ENCODE measurements around the gene ARL6IP5. TPM values are rescaled to one million over a fixed set of nuclear protein-coding genes. Genes with fewer than 3 reads are reported as not detected.
A peak's percentile ranks its signal among the peaks of the same experiment; 100 is the strongest.

ARL6IP5 gene
- total and polyA plus RNA-seq, 2 of the 13 experiments (the other 11 are each of a cell fraction or from before 2014, with no cell fraction given): 23.7 to 29.6 TPM

DNA sequence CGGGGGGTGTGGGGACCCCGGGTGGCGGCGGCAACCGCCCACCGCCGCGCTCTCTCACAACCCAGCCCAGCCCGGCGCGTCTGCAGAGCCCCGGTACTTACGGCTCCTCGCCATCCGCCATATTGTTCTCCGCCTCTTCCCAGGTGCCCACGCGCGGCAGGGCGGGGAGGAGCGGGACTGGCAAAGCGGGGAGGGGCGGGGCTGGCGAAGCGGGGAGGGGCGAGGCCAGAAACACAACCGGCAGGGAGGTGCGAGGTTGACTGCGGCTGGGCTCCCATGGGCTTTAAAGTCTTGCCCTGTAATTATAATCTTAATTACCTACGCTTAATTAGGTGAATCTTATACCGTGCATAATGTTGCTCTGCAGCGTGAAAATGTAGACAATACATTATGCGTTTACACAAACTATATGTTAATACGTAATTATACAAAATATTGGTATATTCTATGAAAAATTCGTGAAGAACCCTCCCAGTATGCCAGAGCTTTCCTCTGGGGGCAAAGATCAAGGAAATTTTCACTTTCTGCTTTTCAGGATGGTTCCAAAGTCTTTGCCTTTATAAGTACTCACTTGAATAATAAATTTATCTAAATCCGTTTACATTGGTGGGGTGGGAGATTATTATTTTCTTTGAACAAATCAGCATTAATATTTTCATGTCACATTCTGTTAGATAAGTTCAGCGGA, 4.4 kb upstream of the ARL6IP5 start, which contains the start of gene UBA3 (continued):
- no peak for TF ChIP-seq ZNF704 (CRISPR knock-in tag; IDR thresholded peaks at IDR 0.05; ENCODE audit: borderline replicate concordance)
- no peak for TF ChIP-seq NFRKB (IDR thresholded peaks at IDR 0.05)
- TF ChIP-seq TFDP1 (CRISPR knock-in tag; IDR thresholded peaks at IDR 0.05; ENCODE audit: borderline replicate concordance): peak; percentile 83; the same call in 1 of the 2 replicates
- no peak for TF ChIP-seq NFKB2 (CRISPR knock-in tag; IDR thresholded peaks at IDR 0.05; ENCODE audit: borderline replicate concordance)
- TF ChIP-seq HNRNPL (IDR thresholded peaks at IDR 0.05; ENCODE audit: low read depth, low read length): no peak
- TF ChIP-seq TP53 (CRISPR knock-in tag; conservative IDR thresholded peaks at IDR 0.05): no peak
- no peak for TF ChIP-seq ZNF230 (CRISPR knock-in tag; IDR thresholded peaks at IDR 0.05)
- TF ChIP-seq ZNF746 (CRISPR knock-in tag; IDR thresholded peaks at IDR 0.05): no peak
- TF ChIP-seq GATA4 (IDR thresholded peaks at IDR 0.05; ENCODE audit: borderline replicate concordance, low read depth): 0 out of 2 replicates have a peak, but pooled peaks have one; percentile 31
- TF ChIP-seq ATRX (CRISPR knock-in tag; IDR thresholded peaks at IDR 0.05; ENCODE audit: borderline replicate concordance): no peak
- TF ChIP-seq STAT5B (CRISPR knock-in tag; IDR thresholded peaks at IDR 0.05): no peak
- 0 out of 2 replicates have a peak, but pooled peaks have one; percentile 36 for TF ChIP-seq PHF20 (CRISPR knock-in tag; IDR thresholded peaks at IDR 0.05)
- TF ChIP-seq SALL1 (CRISPR knock-in tag; IDR thresholded peaks at IDR 0.05): peak; percentile 52
- TF ChIP-seq YY1 (IDR thresholded peaks at IDR 0.05; ENCODE audit: insufficient read depth, insufficient replicate concordance, low read depth, low read length): peak; percentile 94
- no peak for TF ChIP-seq ISX (CRISPR knock-in tag; conservative IDR thresholded peaks at IDR 0.05)
- TF ChIP-seq ZNF850 (CRISPR knock-in tag; conservative IDR thresholded peaks at IDR 0.05): no peak
- TF ChIP-seq EZH2 (conservative IDR thresholded peaks at IDR 0.05; ENCODE audit: low read depth, low read length): no peak
- TF ChIP-seq ZNF446 (CRISPR knock-in tag; IDR thresholded peaks at IDR 0.05): no peak
- TF ChIP-seq, protein P1, sequence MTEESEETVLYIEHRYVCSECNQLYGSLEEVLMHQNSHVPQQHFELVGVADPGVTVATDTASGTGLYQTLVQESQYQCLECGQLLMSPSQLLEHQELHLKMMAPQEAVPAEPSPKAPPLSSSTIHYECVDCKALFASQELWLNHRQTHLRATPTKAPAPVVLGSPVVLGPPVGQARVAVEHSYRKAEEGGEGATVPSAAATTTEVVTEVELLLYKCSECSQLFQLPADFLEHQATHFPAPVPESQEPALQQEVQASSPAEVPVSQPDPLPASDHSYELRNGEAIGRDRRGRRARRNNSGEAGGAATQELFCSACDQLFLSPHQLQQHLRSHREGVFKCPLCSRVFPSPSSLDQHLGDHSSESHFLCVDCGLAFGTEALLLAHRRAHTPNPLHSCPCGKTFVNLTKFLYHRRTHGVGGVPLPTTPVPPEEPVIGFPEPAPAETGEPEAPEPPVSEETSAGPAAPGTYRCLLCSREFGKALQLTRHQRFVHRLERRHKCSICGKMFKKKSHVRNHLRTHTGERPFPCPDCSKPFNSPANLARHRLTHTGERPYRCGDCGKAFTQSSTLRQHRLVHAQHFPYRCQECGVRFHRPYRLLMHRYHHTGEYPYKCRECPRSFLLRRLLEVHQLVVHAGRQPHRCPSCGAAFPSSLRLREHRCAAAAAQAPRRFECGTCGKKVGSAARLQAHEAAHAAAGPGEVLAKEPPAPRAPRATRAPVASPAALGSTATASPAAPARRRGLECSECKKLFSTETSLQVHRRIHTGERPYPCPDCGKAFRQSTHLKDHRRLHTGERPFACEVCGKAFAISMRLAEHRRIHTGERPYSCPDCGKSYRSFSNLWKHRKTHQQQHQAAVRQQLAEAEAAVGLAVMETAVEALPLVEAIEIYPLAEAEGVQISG (CRISPR knock-in tag; IDR thresholded peaks at IDR 0.05): 0 out of 2 replicates have a peak, but pooled peaks have one; percentile 27
- no peak for TF ChIP-seq ZFP62 (CRISPR knock-in tag; IDR thresholded peaks at IDR 0.05)
- TF ChIP-seq TRIM22 (IDR thresholded peaks at IDR 0.05): no peak
- TF ChIP-seq DMTF1 (CRISPR knock-in tag; IDR thresholded peaks at IDR 0.05): no peak

All from HepG2 (cell line).